Right kidney (tissue), 1 donor: Measurements from ENCODE around the gene PDE6A.

Experiments
- DNase-seq: peaks from one replicate; pipeline ENCODE4 v3.0.0-alpha.2; 2016

The PDE6A gene

DNA sequence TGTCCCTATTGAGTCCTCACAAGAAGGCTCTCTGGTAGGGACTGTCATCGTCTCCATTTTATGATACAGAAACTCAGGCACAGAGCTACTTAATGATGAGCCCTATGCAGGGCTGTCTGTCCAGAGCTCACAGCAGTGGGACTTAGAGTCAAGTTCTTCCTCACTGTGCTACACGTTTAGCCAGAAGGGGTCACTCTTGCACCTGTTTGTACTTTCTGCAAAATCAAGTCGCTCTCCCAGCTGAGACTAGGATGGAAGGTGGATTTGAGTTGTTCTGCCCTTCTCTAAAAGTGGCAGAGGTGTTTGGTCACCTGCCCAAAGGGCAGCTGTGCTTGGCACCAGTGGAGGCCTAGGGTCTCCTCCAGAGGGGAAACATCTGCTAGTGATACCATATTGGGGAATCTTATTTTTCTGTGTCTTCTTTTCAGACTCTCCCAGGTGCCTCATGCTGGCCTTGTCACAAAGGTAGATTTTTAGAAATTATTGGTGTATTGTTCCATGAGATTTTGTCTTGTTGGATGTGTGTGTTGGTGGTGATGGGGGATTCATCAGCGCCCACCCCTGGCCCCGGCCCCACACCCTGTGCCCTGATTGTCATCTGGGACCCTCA is 110.2 kb downstream of the PDE6A start:
- DNase-seq: peak; percentile 45

DNA sequence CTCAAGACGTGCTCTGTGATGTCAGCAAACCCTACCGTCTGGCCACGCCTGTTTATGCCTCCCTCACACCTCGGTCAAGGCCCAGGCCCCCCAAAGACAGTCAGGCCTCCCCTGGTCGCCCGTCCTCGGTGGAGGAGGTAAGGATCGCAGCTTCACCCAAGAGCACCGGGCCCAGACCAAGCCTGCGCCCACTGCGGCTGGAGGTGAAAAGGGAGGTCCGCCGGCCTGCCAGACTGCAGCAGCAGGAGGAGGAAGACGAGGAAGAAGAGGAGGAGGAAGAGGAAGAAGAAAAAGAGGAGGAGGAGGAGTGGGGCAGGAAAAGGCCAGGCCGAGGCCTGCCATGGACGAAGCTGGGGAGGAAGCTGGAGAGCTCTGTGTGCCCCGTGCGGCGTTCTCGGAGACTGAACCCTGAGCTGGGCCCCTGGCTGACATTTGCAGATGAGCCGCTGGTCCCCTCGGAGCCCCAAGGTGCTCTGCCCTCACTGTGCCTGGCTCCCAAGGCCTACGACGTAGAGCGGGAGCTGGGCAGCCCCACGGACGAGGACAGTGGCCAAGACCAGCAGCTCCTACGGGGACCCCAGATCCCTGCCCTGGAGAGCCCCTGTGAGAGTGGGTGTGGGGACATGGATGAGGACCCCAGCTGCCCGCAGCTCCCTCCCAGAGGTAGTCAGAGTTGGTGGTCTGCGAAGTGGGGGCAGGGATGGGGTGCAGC is 111.3 kb downstream of the PDE6A start:
- no peak for DNase-seq

DNA sequence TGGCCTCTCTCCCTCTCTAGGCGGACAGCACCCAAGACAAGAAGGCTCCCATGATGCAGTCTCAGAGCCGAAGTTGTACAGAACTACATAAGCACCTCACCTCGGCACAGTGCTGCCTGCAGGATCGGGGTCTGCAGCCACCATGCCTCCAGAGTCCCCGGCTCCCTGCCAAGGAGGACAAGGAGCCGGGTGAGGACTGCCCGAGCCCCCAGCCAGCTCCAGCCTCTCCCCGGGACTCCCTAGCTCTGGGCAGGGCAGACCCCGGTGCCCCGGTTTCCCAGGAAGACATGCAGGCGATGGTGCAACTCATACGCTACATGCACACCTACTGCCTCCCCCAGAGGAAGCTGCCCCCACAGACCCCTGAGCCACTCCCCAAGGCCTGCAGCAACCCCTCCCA is 112.0 kb downstream of the PDE6A start:
- no peak for DNase-seq

DNA sequence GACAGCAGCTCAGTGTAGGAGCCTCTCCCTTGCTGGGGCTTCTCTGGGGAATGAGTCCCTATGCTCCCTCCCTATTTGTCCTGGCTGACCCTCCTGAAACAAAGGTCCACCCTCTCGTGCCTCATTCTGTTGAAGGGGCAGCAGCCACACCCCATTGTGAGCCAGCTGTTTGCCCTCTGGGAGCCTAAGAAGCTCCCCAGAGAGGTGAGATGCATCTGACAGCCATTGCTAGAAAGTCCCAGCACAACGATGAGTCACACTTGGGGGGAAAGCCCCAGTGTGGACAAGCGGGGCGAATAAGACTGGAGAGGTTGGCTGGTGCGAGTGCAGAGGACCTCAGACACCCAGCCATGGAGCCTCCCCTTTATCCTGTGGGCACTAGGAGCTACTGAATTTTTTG is 113.1 kb downstream of the PDE6A start:
- no peak for DNase-seq

DNA sequence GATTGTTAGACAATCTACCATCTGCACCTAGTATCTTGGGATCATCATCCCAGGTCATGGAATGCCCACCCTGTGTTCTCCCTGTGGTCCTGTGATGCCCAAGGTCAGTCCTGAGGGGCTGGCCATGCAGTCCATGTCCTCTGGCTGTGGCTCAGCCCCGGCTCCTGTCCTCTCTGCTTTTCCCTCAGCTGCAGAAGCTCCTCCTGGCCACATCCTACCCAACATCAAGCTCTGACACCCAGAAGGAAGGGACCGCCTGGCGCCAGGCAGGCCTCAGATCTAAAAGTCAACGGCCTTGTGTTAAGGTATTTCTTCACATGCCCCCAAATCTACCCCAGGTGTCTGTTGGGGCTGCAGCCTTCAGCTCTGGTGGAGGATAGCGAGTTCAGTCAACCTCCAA is 114.0 kb downstream of the PDE6A start:
- DNase-seq: no peak

DNA sequence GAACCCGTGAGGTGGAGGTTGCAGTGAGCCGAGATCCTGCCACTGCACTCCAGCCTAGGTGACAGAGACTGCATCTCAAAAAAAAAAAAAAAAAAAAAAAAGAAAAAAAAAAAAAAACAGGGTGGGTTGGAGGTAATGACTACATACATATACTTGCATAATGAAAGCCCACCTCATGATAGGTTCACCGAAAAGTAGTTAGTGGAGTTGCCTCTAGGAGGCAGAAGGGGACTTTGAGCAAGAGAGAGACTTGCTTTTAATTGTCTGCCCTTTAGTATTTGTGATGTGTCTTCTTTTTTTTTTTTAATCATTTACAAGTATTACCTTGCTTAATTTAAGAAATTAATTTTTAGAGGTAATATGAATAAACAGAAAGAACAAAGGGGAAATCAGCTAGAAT is 114.6 kb downstream of the PDE6A start:
- DNase-seq: no peak

DNA sequence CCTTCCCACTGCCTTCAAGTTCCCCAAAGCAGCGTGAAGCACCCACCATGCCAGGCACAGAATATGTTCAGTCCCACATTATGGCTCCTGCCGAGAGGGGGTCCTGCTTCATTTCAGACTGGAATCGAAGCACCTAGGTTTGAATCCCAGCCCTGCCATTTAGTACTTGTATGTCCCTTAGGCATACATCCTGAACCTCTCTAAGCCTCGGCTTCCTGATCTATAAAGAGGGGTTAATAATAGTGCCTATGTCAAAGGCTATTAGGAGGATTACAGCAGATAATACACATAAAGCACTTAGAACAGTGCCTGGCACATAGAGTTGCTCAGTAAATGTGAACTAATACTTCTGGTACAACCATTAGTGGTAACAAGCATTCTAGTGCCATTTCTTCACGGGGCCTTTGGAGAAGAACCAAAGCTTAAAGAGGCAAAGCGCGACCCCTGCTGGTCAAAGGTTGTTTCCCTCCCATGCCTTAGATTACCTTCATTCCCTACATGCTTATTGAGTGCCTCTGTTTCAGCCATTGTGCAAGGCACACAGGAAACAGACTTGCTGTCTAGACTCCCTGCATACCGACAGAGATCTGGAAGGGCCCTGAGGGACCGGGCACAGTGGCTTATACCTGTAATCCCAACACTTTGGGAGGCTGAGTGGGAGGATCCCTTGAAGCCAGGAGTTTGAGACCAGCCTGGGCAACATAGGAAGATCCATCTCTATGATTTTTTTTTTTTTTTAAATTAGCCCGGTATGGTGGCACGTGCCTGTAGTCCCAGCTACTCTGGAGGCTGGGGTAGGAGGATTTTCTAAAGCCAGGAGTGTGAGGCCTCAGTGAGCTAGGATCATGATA is 116.2 kb downstream of the PDE6A start:
- DNase-seq: peak; percentile 57

DNA sequence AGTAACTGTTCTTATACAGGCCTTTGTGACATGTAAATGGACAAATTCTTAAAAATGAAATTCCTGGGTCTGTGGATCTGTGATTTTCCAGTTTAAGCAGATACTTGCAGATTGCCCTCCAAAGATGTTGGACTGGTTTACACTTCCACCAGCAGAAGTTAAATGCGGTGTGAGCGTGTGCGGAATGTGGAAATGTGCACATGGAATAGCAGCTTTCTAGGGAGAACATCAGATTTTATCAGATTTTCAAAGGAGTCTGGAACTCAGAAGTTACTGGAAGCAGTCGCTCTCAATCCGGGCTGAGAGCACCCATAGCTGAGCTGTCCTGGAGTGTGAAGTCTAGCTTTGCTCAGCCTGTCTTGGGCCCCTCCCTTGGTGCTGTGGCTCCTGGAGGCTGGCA is 117.0 kb downstream of the PDE6A start:
- no peak for DNase-seq

DNA sequence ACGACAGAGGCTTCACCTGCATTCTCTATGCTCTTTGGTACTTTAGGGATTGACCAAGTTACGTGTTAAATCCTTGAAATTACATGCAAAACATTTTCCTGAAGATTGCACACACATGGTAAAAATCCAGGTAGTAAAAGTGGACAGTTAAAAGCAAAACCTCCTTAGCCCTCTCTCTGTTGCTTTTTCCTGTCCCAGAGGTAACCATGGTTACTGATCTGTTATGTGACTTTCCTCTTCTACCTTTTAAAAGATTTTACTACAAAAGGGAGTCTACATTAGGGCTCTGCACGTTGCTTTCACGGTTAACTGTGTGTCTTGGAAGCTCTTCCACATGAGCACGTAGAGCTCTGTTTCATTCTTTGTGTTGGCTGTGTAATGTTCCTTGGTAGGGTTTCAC is 117.5 kb downstream of the PDE6A start:
- no peak for DNase-seq

DNA sequence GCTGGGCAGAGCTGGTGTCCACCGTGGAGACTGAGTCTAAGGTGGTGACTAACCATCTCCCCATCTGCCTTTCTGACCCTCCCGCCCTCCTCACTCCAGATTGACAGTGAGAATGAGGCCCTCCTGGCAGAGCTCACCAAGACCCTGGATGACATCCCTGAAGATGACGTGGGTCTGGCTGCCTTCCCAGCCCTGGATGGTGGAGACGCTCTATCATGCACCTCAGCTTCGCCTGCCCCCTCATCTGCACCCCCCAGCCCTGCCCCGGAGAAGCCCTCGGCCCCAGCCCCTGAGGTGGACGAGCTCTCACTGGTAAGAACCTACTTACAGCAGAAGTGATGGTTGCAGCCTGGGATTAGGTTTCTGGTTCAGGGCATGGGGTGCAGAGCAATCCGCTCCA is 118.0 kb downstream of the PDE6A start:
- no peak for DNase-seq

DNA sequence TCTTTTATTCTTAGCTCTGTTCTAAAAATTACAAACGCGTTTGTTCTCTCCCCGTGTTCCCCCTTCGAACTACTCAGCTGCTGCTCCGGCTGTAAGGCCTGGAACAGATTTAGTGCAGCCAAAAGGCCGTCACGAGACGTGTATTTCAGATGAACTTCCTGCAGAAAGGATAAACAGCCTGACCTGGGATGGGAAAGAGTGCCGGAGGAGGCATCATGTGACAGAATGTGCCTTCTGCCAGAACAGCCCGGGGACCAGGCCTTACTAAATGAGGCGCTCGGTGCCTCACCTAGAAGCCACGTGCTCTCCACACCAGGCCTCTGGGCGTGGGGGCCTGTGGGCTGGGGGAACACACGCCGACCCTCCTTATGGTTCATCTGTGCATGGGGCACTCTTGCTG is 119.7 kb downstream of the PDE6A start:
- no peak for DNase-seq

DNA sequence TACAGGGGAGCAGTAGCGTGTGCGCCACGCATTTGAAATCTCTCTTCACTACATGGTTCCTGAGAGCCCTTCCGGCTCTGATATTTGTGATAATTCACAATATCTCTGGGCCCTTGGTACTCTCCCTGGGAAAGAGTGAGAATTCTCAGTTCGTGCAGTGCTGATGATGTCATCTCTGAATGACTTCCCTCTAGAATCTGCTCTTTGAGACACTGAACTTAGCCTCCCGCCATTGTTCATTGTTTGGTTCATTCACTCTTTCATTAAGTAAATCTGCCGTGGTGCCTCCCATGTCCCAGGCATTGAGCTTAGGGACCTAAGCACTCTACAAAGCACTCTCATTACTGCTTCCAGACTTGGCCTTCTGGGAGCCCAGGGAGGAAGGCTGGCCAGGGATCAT is 120.5 kb downstream of the PDE6A start:
- no peak for DNase-seq

DNA sequence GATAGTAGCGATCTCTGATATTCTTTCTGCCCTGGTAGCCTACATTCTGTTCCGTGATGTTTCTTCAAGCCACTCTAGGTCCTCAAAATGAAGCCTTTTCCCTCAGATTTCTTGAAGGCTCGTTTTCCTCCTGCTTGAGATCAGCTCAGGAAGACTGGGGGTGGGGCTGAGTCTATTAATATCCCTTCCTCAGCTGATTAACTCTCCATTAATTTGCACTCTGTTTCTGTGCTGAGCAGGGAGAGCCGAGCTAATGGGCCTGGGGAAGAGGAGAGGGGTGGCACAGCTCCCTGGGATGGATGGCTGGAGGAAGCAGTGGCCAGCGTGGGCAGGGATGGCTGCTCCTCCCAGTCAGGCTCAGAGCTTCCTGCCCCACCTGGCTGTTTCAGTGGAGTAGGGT is 121.2 kb downstream of the PDE6A start:
- no peak for DNase-seq

DNA sequence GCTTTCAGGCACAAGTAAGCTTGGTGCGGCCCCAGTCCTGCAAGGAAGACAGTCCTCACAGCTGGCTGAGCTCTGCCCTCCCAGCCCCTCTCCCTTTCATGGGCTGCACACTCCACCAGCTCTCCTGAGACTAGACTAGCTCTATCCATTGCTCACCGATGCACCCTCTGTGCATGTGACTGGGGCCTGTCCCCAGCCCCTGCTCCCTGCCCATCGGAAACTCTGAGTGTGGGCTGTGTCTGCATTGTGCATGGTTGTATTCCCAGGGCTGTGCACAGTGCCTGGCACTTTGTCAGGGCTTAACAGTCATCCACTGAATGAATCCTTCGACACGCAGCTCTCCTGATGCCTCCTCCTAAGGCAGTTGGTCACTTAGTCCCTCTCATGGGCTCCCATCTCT is 122.3 kb downstream of the PDE6A start:
- DNase-seq: no peak

DNA sequence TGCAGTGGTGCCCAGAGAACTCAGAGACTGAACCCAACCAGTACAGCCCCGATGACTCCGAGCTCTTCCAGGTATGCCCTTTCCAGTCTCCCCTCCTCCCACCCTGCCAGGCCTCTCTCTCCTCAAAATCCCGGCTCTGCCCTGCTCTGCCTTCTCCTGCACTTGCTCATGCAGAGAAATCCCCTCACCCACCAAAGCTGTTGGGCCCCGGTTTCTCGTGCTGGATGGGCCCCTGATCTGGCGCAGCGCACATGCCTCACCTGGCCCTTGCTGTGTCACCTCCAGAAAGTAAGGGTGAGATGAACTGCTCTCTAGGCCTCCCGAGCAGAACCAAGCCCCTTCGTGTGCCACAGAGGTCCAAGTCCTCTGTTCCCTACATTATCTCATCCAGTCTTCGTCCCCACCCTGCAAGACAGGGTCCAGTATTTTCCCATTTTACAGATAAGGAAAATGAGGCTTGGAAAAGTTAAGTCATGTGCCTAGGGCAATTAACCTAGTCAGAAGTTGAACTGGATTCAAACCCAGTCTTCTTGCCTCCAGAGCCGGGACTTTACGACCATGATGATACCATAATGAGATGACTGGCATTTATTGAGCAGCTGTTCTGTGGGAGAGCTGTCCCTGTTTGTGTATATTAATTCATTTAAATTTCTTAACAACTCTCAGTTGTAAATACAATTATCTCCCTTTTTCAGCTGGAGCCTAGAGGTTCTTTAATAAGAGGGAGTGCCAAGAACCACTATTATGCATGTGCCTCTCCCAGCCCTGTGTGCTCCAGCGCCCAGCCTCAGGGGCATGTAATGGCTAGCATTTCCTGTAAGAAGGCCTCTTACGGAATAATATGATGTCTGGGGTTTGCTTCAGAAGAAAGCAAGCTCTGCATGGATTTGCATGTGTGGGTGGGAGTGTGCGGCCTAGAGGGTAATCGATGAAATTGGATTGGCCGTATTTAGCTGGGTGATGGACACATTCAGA is 123.8 kb downstream of the PDE6A start:
- no peak for DNase-seq

DNA sequence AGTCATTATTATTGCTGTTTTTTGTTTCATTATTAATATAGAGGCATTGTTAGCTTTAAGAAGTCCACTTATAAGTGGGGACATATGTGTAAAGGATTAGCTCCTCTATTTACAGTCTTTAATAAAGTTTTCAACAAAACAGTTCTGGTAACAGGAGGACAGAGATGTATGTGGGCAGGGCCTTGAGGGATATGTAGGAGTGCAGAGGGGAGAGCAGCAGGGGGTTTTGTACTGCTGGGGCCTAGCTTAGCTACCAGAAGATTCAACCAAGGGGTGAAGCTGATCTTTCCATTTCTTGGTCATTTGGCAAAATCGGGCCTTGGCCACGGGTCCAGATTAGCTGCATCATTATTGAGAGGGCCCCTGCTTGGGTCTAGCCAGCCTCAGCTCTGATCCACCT is 124.6 kb downstream of the PDE6A start:
- DNase-seq: no peak

DNA sequence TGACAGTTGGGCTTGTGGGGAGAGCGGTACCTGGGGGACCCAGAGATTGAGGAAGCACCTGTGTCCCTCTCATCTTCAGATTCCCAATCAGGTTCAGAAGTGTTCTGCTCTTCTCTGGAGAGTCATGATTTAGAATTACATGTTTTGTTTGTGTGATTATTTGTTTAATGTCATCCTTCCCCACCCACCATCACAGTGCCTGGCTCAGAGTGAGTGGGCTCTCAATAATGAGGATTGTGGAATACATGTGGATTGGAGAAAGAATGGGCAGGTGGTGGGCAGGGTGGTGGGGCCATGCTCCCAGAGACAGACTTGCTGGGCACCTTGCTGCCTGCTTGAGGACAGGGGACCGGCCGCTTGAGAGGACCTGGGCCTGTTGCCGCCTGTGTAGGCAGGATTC is 126.5 kb downstream of the PDE6A start:
- no peak for DNase-seq

DNA sequence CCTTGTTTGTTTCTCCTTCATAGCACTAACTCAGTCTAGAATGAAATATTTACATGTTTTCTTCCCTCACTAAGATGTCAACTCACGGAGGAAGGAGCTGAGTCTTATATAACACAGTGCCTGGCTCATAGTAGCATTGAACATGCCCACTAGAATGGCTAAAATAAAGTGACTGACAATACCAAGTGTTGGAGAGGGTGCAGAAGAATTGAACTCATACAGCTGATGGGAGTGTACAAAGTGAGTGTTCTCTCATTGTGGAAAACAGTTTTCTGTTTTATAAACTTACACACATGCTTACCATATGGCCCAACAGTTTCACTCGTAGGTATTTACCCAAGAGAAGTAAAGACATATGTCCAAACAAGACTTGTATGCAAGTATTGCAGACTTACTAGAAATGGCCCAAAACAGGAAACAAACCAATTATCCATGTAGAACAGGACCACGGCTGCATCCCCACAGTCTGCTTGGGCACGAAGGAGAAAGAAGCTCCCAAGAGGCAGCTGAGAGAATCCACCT is 127.0 kb downstream of the PDE6A start:
- DNase-seq: no peak

DNA sequence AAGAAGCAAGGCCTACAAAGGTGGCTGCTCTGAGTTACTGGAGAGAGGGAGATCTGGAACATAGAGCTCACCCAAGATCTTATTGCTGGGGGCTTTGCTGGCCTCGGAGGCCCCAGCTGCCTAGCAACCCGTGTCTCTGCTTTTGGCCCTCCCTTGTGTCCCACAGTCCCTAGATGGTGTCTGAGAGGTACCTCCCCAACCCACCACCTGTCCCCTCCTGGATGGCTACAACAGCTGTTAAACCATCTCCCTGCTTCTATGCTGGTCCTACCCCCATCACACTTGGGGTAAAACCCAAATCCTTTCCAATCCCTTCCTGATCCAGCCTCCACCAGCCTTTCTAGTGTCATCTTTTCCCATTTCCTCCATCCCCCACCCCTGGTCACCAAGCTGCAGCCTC is 127.9 kb downstream of the PDE6A start:
- DNase-seq: no peak

DNA sequence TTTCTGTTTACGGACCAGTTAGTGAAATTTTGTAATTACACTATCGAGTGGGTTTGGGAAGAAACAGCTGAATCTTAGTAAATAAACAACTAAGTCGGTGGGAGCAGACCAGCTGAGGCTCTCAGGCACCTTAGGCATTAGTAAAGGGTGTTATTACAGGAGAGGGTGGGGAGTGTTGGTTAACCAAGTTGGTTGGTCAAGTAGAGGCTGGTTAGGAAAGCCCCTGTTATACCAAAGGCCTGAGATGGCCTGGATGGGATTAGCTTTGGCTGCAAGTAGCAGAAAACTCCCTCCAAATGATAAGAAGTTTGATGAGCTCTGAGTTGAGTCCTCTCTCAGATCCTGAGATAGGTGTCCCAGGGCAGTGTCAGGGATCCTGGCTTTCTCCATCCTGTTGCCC is 133.1 kb downstream of the PDE6A start:
- no peak for DNase-seq

DNA sequence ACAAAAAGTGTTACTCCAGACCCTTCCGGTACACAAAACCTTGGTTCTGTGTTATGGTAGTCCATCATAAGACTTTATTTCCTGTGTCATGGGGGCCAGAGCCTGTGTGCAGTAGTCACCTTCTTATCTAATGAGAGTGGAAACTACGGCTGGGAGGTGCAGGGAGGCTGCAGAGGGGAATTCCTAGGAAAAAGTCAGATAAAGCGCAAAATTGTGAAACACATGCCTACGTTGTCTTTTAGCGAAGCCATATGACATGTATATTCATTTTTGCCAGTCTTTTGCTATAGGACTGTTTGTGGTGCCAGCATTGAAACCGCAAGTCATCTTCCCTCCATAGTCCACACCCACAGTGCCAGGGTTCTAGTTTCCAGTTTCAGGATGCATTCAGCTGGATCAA is 133.7 kb downstream of the PDE6A start:
- DNase-seq: no peak
